ENCODE measurements around the gene SPRY1. TPM values are rescaled to one million over a fixed set of nuclear protein-coding genes. Genes with fewer than 3 reads are reported as not detected.

The SPRY1 gene
- total RNA-seq, 4 donors from 2014 or later = 32.8 to 72.2 (median 50.9) TPM

- intact Hi-C loops (cut with DNase I; ENCODE audit: low total_unique reads) = no loop called here
- Histone ChIP-seq H3K4me1 (peaks cover under 1 to 2% of the 10 kb centered on the region in 2 donors), H3K4me3 (no peak overlapping the region), H3K36me3 (no peaks in the 10 kb centered on the region), H3K27me3 (no peaks in the 10 kb centered on the region), H3K27ac (no peak overlapping the region), H3K9me3 (no peaks in the 10 kb centered on the region)
- no peak for TF ChIP-seq CTCF (IDR thresholded peaks at IDR 0.05 in 4 of 5, conservative IDR thresholded peaks at IDR 0.05 in 1 of 5)
- TF ChIP-seq POLR2A (IDR thresholded peaks at IDR 0.05) = no peak
- ATAC-seq (no peak), DNase-seq (no peak)
- in situ Hi-C loops (cut with MboI; ENCODE audit: low sequenced_read_pairs in 4 of 4) = no loop called here
Observed at GRCh38 chr4:123449362-123449761, 52.8 kb downstream of the SPRY1 start.

- TF ChIP-seq CTCF (IDR thresholded peaks at IDR 0.05 in 4 of 5, conservative IDR thresholded peaks at IDR 0.05 in 1 of 5) = no peak
- no peak for TF ChIP-seq POLR2A (IDR thresholded peaks at IDR 0.05)
- Histone ChIP-seq H3K4me1 (no peaks in the 10 kb centered on the region), H3K27me3 (no peaks in the 10 kb centered on the region), H3K9me3 (no peaks in the 10 kb centered on the region), H3K36me3 (no peaks in the 10 kb centered on the region), H3K27ac (no peak overlapping the region), H3K4me3 (no peak overlapping the region)
- no peak for ATAC-seq
- in situ Hi-C loops (cut with MboI; ENCODE audit: low sequenced_read_pairs in 4 of 4) (no loop called here), intact Hi-C loops (cut with DNase I; ENCODE audit: low total_unique reads) (no loop called here)
- no peak for DNase-seq
Observed at GRCh38 chr4:123449780-123450179, 53.2 kb downstream of the SPRY1 start.

- Histone ChIP-seq H3K4me1 (no peaks in the 10 kb centered on the region), H3K27me3 (no peaks in the 10 kb centered on the region), H3K4me3 (no peak overlapping the region), H3K27ac (no peak overlapping the region), H3K9me3 (no peaks in the 10 kb centered on the region), H3K36me3 (no peaks in the 10 kb centered on the region)
- no peak for TF ChIP-seq POLR2A (IDR thresholded peaks at IDR 0.05)
- in situ Hi-C loops (cut with MboI; ENCODE audit: low sequenced_read_pairs in 4 of 4) (no loop called here), intact Hi-C loops (cut with DNase I; ENCODE audit: low total_unique reads) (no loop called here)
- DNase-seq (no peak), ATAC-seq (no peak)
Observed at GRCh38 chr4:123450393-123450792, 53.8 kb downstream of the SPRY1 start.

GRCh38 chr4:123452616-123453015, 56.0 kb downstream of the SPRY1 start:
- ATAC-seq = peak in 1 of 2 donors; percentile 62
- in situ Hi-C loops (cut with MboI; ENCODE audit: low sequenced_read_pairs in 4 of 4) = no loop called here
- Histone ChIP-seq H3K36me3 (no peaks in the 10 kb centered on the region), H3K27me3 (no peaks in the 10 kb centered on the region), H3K4me1 (no peaks in the 10 kb centered on the region), H3K27ac (no peak overlapping the region), H3K9me3 (no peaks in the 10 kb centered on the region), H3K4me3 (no peak overlapping the region)
- intact Hi-C loops (cut with DNase I; ENCODE audit: low total_unique reads) = no loop called here
- TF ChIP-seq POLR2A (IDR thresholded peaks at IDR 0.05) (no peak), CTCF (IDR thresholded peaks at IDR 0.05 in 4 of 5, conservative IDR thresholded peaks at IDR 0.05 in 1 of 5) (no peak)
- peak; percentile 45 to 56 for DNase-seq

- DNase-seq (no peak), ATAC-seq (no peak)
- TF ChIP-seq CTCF (IDR thresholded peaks at IDR 0.05 in 4 of 5, conservative IDR thresholded peaks at IDR 0.05 in 1 of 5) = no peak
- no peak for TF ChIP-seq POLR2A (IDR thresholded peaks at IDR 0.05)
- in situ Hi-C loops (cut with MboI; ENCODE audit: low sequenced_read_pairs in 4 of 4) = no loop called here
- Histone ChIP-seq H3K9me3 (no peaks in the 10 kb centered on the region), H3K4me3 (no peak overlapping the region), H3K4me1 (no peaks in the 10 kb centered on the region), H3K27ac (no peak overlapping the region), H3K27me3 (no peaks in the 10 kb centered on the region), H3K36me3 (no peaks in the 10 kb centered on the region)
- intact Hi-C loops (cut with DNase I; ENCODE audit: low total_unique reads) = no loop called here
Observed at GRCh38 chr4:123453061-123453680, 56.6 kb downstream of the SPRY1 start.
